IMR-90 (cell line): Measurements from ENCODE around the gene CLEC10A. TPM values are rescaled to one million over a fixed set of nuclear protein-coding genes. Genes with fewer than 3 reads are reported as not detected.
A peak's percentile ranks its signal among the peaks of the same experiment; 100 is the strongest.

Experiments used
- ATAC-seq: fragments of 200-7000 bp; cut with Tn5 transposase; 2 replicates; pipeline ENCODE4 v1.9.1; 2020; ENCODE audit warnings: low read depth, mild to moderate bottlenecking, moderate library complexity
- BruUV-seq: library from RNA; stranded (reverse); fragments of 400-500 nt; replicated peaks from 2 replicates; lab custom pipeline; 2021; lab: Mats Ljungman, UMichigan
- CTCF ChIA-PET: fragments of 300-600 bp; formaldehyde crosslinking; extraction: SDS; loops from one replicate; lab custom pipeline; 2021; ENCODE audit warnings: antibody characterized with exemption; lab: Yijun Ruan, JAX
- POLR2A ChIA-PET: fragments of 300-600 bp; sonication (Branson Sonifier 250); formaldehyde crosslinking; loops from one replicate; lab custom pipeline; 2022; ENCODE audit warnings: antibody characterized with exemption; ENCODE audit not compliant: unreplicated experiment; lab: Charles Lee
- DNase-seq: peaks from one replicate; pipeline ENCODE4 v3.0.0; 2013
- H2AFZ ChIP-seq: replicated peaks from 2 replicates; pipeline ENCODE3; 2013; ENCODE audit warnings: low read length, mild to moderate bottlenecking; ENCODE audit not compliant: poor library complexity
- H2AK5ac ChIP-seq: 2 replicates; pipeline ENCODE4 v1.6.1; 2013; ENCODE audit warnings: low read depth, low read length, inconsistent platforms
- H2AK9ac ChIP-seq: replicated peaks from 2 replicates; pipeline ENCODE3; 2013; ENCODE audit warnings: mild to moderate bottlenecking, low read depth, low read length, moderate library complexity; ENCODE audit not compliant: poor library complexity
- H2BK120ac ChIP-seq: 2 replicates; pipeline ENCODE4 v1.6.1; 2013; ENCODE audit warnings: low read depth, low read length, inconsistent platforms
- H2BK15ac ChIP-seq: 3 replicates; pipeline ENCODE4 v1.6.1; 2013; ENCODE audit warnings: low read depth, low read length, inconsistent platforms
- H2BK20ac ChIP-seq: 2 replicates; pipeline ENCODE4 v1.6.1; 2013; ENCODE audit warnings: low read depth, mild to moderate bottlenecking, inconsistent platforms, low read length, moderate library complexity
- H2BK5ac ChIP-seq: 2 replicates; pipeline ENCODE4 v1.6.1; 2013; ENCODE audit warnings: mild to moderate bottlenecking, low read depth, low read length, inconsistent platforms; ENCODE audit not compliant: poor library complexity, severe bottlenecking
- H3K14ac ChIP-seq: replicated peaks from 2 replicates; pipeline ENCODE4 v1.6.1; 2013; ENCODE audit warnings: low read depth, low read length, inconsistent platforms
- H3K18ac ChIP-seq: 2 replicates; pipeline ENCODE4 v1.6.1; 2013; ENCODE audit warnings: low read depth, low read length, control low read depth
- H3K23ac ChIP-seq: 2 replicates; pipeline ENCODE4 v1.6.1; 2013; ENCODE audit warnings: low read depth, low read length, inconsistent platforms
- H3K27ac ChIP-seq: 2 replicates; pipeline ENCODE4 v1.5.1; 2013; ENCODE audit warnings: mild to moderate bottlenecking, control low read depth, low read length; ENCODE audit not compliant: insufficient read depth
- H3K27me3 ChIP-seq: 2 replicates; pipeline ENCODE4 v1.6.1; 2013; ENCODE audit warnings: low read length; ENCODE audit not compliant: control insufficient read depth, insufficient read depth
- H3K36me3 ChIP-seq: 2 replicates; pipeline ENCODE4 v1.6.1; 2013; ENCODE audit warnings: low read length, mixed read lengths; ENCODE audit not compliant: control insufficient read depth, insufficient read depth
- H3K4ac ChIP-seq: 2 replicates; pipeline ENCODE4 v1.6.1; 2013; ENCODE audit warnings: low read depth, low read length, inconsistent platforms
- H3K4me1 ChIP-seq: 2 replicates; pipeline ENCODE4 v1.6.1; 2013; ENCODE audit warnings: low read length, mixed read lengths; ENCODE audit not compliant: control insufficient read depth, insufficient read depth
- H3K4me2 ChIP-seq: 2 replicates; pipeline ENCODE4 v1.6.1; 2013; ENCODE audit warnings: low read depth, mild to moderate bottlenecking, control low read depth, low read length, moderate library complexity
- H3K4me3 ChIP-seq: 2 replicates; pipeline ENCODE4 v1.5.1; 2013; ENCODE audit warnings: low read depth, mild to moderate bottlenecking, control low read depth, low read length, moderate library complexity; ENCODE audit not compliant: insufficient read depth
- H3K56ac ChIP-seq: 2 replicates; pipeline ENCODE4 v1.6.1; 2013; ENCODE audit warnings: low read length, inconsistent platforms; ENCODE audit not compliant: insufficient read depth; ENCODE audit errors: extremely low read depth
- H3K79me1 ChIP-seq, 2 experiments: 2 replicates each; pipeline ENCODE4 v1.6.1; 2013; ENCODE audit warnings: low read length in 2 of 2, inconsistent platforms in 1 of 2, low read depth in 1 of 2
- H3K9ac ChIP-seq: 2 replicates; pipeline ENCODE4 v1.6.1; 2013; ENCODE audit warnings: low read depth, low read length, control low read depth
- H3K9me1 ChIP-seq: 2 replicates; pipeline ENCODE4 v1.6.1; 2013; ENCODE audit warnings: low read length, inconsistent platforms; ENCODE audit not compliant: insufficient read depth
- H3K9me3 ChIP-seq: 2 replicates; pipeline ENCODE4 v1.6.1; 2013; ENCODE audit warnings: low read length; ENCODE audit not compliant: control insufficient read depth, insufficient read depth
- H4K20me1 ChIP-seq: 2 replicates; pipeline ENCODE4 v1.6.1; 2013; ENCODE audit warnings: low read length, inconsistent platforms; ENCODE audit not compliant: insufficient read depth
- H4K5ac ChIP-seq: 2 replicates; pipeline ENCODE4 v1.6.1; 2013; ENCODE audit warnings: mild to moderate bottlenecking, low read depth, low read length, control low read depth
- H4K8ac ChIP-seq, 2 experiments: 2 replicates each; pipeline ENCODE4 v1.6.1; 2013; ENCODE audit warnings: low read depth in 2 of 2, low read length in 2 of 2, control low read depth in 1 of 2, inconsistent platforms in 1 of 2
- H4K91ac ChIP-seq: 2 replicates; pipeline ENCODE4 v1.6.1; 2013; ENCODE audit warnings: low read depth, low read length, inconsistent platforms; ENCODE audit not compliant: insufficient read depth
- BHLHE40 ChIP-seq: fragments of 150-350 bp; IDR thresholded peaks from 2 replicates; pipeline ENCODE4 v1.6.1; 2016; ENCODE audit warnings: mild to moderate bottlenecking, low read depth, low read length
- CEBPB ChIP-seq: IDR thresholded peaks from 2 replicates; pipeline ENCODE4 v1.6.1; 2012; ENCODE audit warnings: low read depth, low read length, improper control_type of control experiment
- CHD1 ChIP-seq: IDR thresholded peaks from 2 replicates; pipeline ENCODE4 v1.6.1; 2012; ENCODE audit warnings: low read depth, low read length, improper control_type of control experiment
- FOS ChIP-seq: fragments of 150-350 bp; IDR thresholded peaks from 2 replicates; pipeline ENCODE4 v1.6.1; 2016; ENCODE audit warnings: low read depth, low read length
- MAFK ChIP-seq: IDR thresholded peaks from 2 replicates; pipeline ENCODE4 v1.6.1; 2012; ENCODE audit warnings: low read depth, low read length, improper control_type of control experiment
- MAZ ChIP-seq: IDR thresholded peaks from 2 replicates; pipeline ENCODE4 v1.6.1; 2012; ENCODE audit warnings: low read depth, mild to moderate bottlenecking, low read length, improper control_type of control experiment, moderate library complexity, borderline replicate concordance
- POLR2A ChIP-seq: IDR thresholded peaks from 2 replicates; pipeline ENCODE4 v1.6.1; 2012; ENCODE audit warnings: mild to moderate bottlenecking, low read depth, low read length
- RAD21 ChIP-seq: IDR thresholded peaks from 2 replicates; pipeline ENCODE4 v1.6.1; 2012; ENCODE audit warnings: low read length, improper control_type of control experiment
- RFX5 ChIP-seq: IDR thresholded peaks from 2 replicates; pipeline ENCODE4 v1.8.0; 2012; ENCODE audit warnings: low read depth, mild to moderate bottlenecking, low read length, moderate library complexity
- SMC3 ChIP-seq: fragments of 150-350 bp; IDR thresholded peaks from 2 replicates; pipeline ENCODE4 v1.6.1; 2016; ENCODE audit warnings: low read depth, mild to moderate bottlenecking, antibody characterized with exemption, low read length, moderate library complexity
- USF2 ChIP-seq: fragments of 150-350 bp; IDR thresholded peaks from 2 replicates; pipeline ENCODE4 v1.6.1; 2017; ENCODE audit warnings: mild to moderate bottlenecking, antibody characterized with exemption, low read length, low read depth
- WGBS, 2 experiments: methylation state at CpG; one replicate each; pipeline versions ENCODE4 v1.1.5 to v1.1.7; 2013; ENCODE audit warnings: missing lambda C conversion rate in 2 of 2; ENCODE audit not compliant: insufficient read length in 1 of 2; ENCODE audit errors: extremely low coverage in 2 of 2; 5-methylcytosine and 5-hydroxymethylcytosine counted together
- dilution Hi-C: fragments of 300-500 bp; cut with HindIII; formaldehyde crosslinking; loops from one replicate; pipeline ENCODE4 v1.14.3; 2018; ENCODE audit warnings: low sequenced_read_pairs; ENCODE audit not compliant: unreplicated experiment
- in situ Hi-C: fragments of 300-500 bp; cut with MboI; formaldehyde crosslinking; loops from 3 replicates; pipeline ENCODE4 v1.14.3; 2019; ENCODE audit warnings: low sequenced_read_pairs, inconsistent platforms, mixed read lengths
- intact Hi-C: fragments of 100-400 bp; cut with micrococcal nuclease; formaldehyde crosslinking; loops from 2 replicates; pipeline ENCODE4 v1.10.0; 2022
- polyA plus RNA-seq, 3 experiments: library from polyadenylated mRNA; depleted of rRNA; stranded (reverse); fragments of >200 nt; gene quantifications; 2 replicates each; pipeline ENCODE4 v1.2.3, GENCODE V29; 2012; ENCODE audit warnings: low replicate concordance in 1 of 3
- total RNA-seq: library from RNA; depleted of rRNA; stranded (reverse); fragments of >200 nt; gene quantifications from 2 replicates; pipeline ENCODE4 v1.2.3, GENCODE V29; 2012
- TF ChIP-seq, protein P1 (sequence below): fragments of 150-350 bp; IDR thresholded peaks from 2 replicates; pipeline ENCODE4 v1.6.1; 2016; ENCODE audit warnings: low read depth, mild to moderate bottlenecking, low read length, moderate library complexity, borderline replicate concordance

Gene CLEC10A
- total and polyA plus RNA-seq, 2 of the 4 experiments (the other 2 are of a cell fraction) = not detected

- TF ChIP-seq, protein P1, sequence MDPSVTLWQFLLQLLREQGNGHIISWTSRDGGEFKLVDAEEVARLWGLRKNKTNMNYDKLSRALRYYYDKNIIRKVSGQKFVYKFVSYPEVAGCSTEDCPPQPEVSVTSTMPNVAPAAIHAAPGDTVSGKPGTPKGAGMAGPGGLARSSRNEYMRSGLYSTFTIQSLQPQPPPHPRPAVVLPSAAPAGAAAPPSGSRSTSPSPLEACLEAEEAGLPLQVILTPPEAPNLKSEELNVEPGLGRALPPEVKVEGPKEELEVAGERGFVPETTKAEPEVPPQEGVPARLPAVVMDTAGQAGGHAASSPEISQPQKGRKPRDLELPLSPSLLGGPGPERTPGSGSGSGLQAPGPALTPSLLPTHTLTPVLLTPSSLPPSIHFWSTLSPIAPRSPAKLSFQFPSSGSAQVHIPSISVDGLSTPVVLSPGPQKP = no peak
- no peak for TF ChIP-seq CHD1
- TF ChIP-seq BHLHE40 = no peak
- TF ChIP-seq RFX5 = no peak
- TF ChIP-seq FOS = no peak
- no peak; the same call in 1 of the 2 replicates for TF ChIP-seq MAZ
- TF ChIP-seq MAFK = no peak
- TF ChIP-seq RAD21 = no peak
- TF ChIP-seq POLR2A = no peak
- TF ChIP-seq CEBPB = no peak
- no peak for TF ChIP-seq USF2
- no peak for TF ChIP-seq SMC3
- H3K27me3 ChIP-seq = peaks cover 29% of the 10 kb centered on the region
- H2BK5ac ChIP-seq = no peak within 1 kb of the TSS
- no peak within 1 kb of the TSS for H3K23ac ChIP-seq
- H3K4me1 ChIP-seq = peaks cover 6% of the 10 kb centered on the region
- H3K18ac ChIP-seq = no peak within 1 kb of the TSS
- H3K14ac ChIP-seq = no peak within 1 kb of the TSS
- dilution Hi-C loops (no loop called here), intact Hi-C loops (loop anchor here (10.0 kb wide), 1 partner anchor 521 kb away; the partner anchor contains the start of gene SENP3), in situ Hi-C loops (loop anchor here (10.0 kb wide), 1 partner anchor 261 kb away; the partner anchor contains the start of gene EIF5A)
- peak within 1 kb of the TSS; percentile 33 for H3K4me3 ChIP-seq
- H3K9ac ChIP-seq = no peak within 1 kb of the TSS
- H3K79me1 ChIP-seq = no peaks in the 10 kb centered on the region
- no peak within 1 kb of the TSS for H3K4ac ChIP-seq
- no peak within 1 kb of the TSS for H2BK20ac ChIP-seq
- H4K20me1 ChIP-seq = no peaks in the 10 kb centered on the region
- ATAC-seq = peak; percentile 42
- no CpG with 5 or more reads among the region's 58 CpGs for WGBS, 2 experiments
- H2AFZ ChIP-seq = peak within 1 kb of the TSS; percentile 89
- H4K8ac ChIP-seq = peak within 1 kb of the TSS in 1 of 2 experiments; percentile 32; a peak in 1 of 4 replicates
- no peak within 1 kb of the TSS for H4K91ac ChIP-seq
- ChIA-PET POLR2A (no interaction called here), CTCF (interaction anchor here (0.6 kb wide), 1 partner anchor 356 kb away, joined by 3 read pairs; no protein-coding TSS in a partner anchor)
- no peak within 1 kb of the TSS for H3K27ac ChIP-seq
- H2BK15ac ChIP-seq = no peak within 1 kb of the TSS
- peak within 1 kb of the TSS; percentile 65 for H3K4me2 ChIP-seq
- no peaks in the 10 kb centered on the region for H3K9me1 ChIP-seq
- no peak within 1 kb of the TSS for H3K56ac ChIP-seq
- H2BK120ac ChIP-seq = no peak within 1 kb of the TSS
- H3K9me3 ChIP-seq = no peaks in the 10 kb centered on the region
- DNase-seq = peak; percentile 21
- no peak within 1 kb of the TSS for H4K5ac ChIP-seq
- H2AK9ac ChIP-seq = peak within 1 kb of the TSS; percentile 56
- BruUV-seq = no TSS peak
- no peaks in the 10 kb centered on the region for H3K36me3 ChIP-seq
- H2AK5ac ChIP-seq = no peak within 1 kb of the TSS
Measured at GRCh38 chr17:7043497-7044198, 36.4 kb downstream of the CLEC10A start, which contains the start of gene SLC16A11. SLC16A11 (minus strand) TSS chr17:7044092; CDS start chr17:7043513, 579 bp downstream.
